Measurements from ENCODE around the gene PPP1R10. TPM values are rescaled to one million over a fixed set of nuclear protein-coding genes. Genes with fewer than 3 reads are reported as not detected.
A peak's percentile ranks its signal among the peaks of the same experiment; 100 is the strongest.

PPP1R10 gene
- total and polyA plus RNA-seq, 2 of the 13 experiments (the other 11 are each of a cell fraction or from before 2014, with no cell fraction given), result 26.3 to 38.4 TPM

- peak; percentile 35; the same call in 1 of the 2 replicates for TF ChIP-seq ZNF609 (CRISPR knock-in tag; IDR thresholded peaks at IDR 0.05; ENCODE audit: borderline replicate concordance)
- no peak for TF ChIP-seq RFX1 (IDR thresholded peaks at IDR 0.05)
- peak; percentile 85 for TF ChIP-seq NR2F2 (IDR thresholded peaks at IDR 0.05; ENCODE audit: borderline replicate concordance, low read depth)
- peak; percentile 50; the same call in 1 of the 2 replicates for TF ChIP-seq THRA (CRISPR knock-in tag; IDR thresholded peaks at IDR 0.05; ENCODE audit: borderline replicate concordance)
These were observed 60.8 kb downstream of the PPP1R10 start, which contains the start of gene GNL1 (continued) for GRCh38 chr6:30556066-30556905.

- ChIA-PET POLR2A (interaction anchor here (1.5 to 4.3 kb wide), 8 partner anchors 10 to 74 kb away, joined by 3 to 74 read pairs (median 11); partner anchors contain the start of gene ABCF1), CTCF (ENCODE audit: low intra/inter-chr PET ratio, low total read pairs) (no interaction called here)
- peaks cover 11% of the 10 kb centered on the region for H4K20me1 ChIP-seq (ENCODE audit: insufficient read depth, low read length)
- peak overlapping the region; percentile 92 for H3K4me2 ChIP-seq (ENCODE audit: low read depth, low read length)
- peaks cover 16 to 38% of the 10 kb centered on the region in 2 experiments for H3K36me3 ChIP-seq (replicated peaks in 1 of 2; ENCODE audit: control insufficient read depth in 1 of 2, insufficient read depth in 2 of 2, low read length in 2 of 2)
- peaks cover 27% of the 10 kb centered on the region for H3K79me2 ChIP-seq (ENCODE audit: insufficient read depth, low read length)
- intact Hi-C loops (cut with micrococcal nuclease; ENCODE audit: unreplicated experiment) (loop anchor here (2.0 kb wide), 1 partner anchor 161 kb away; the partner anchor contains the start of gene MDC1), in situ Hi-C loops (cut with HindIII; ENCODE audit: extremely low pct_ligation_motif_present, low pct_unique_long_range_greater_than_20kb) (no loop called here)
- H3K27ac ChIP-seq (ENCODE audit: extremely low read length, insufficient read depth, low read length), result peak overlapping the region; percentile 94
- BruUV-seq (replicated peaks), result no TSS peak
- no peaks in the 10 kb centered on the region for H3K9me3 ChIP-seq (ENCODE audit: low read length)
- FAIRE-seq (no peak), DNase-seq (ENCODE audit: low spot score) (no peak), ATAC-seq (no peak)
- 3% methylated on average over 15 of the region's 15 CpGs for WGBS (ENCODE audit: low lambda C conversion rate)
- peaks cover 26% of the 10 kb centered on the region for H3K4me1 ChIP-seq (ENCODE audit: insufficient read depth, low read length)
- H3K9ac ChIP-seq (ENCODE audit: insufficient read depth, low read depth, low read length), result peak overlapping the region; percentile 85
- H3K4me3 ChIP-seq (replicated peaks in 1 of 3; ENCODE audit: insufficient read depth in 1 of 3, low read depth in 2 of 3, low read length in 3 of 3), result peak overlapping the region; percentile 87 to 93 (median 90)
- no peak overlapping the region for H2AFZ ChIP-seq (ENCODE audit: low read length)
- H3K27me3 ChIP-seq (ENCODE audit: control insufficient read depth in 1 of 2, insufficient read depth in 2 of 2, low read length in 2 of 2), result no peaks in the 10 kb centered on the region; a peak in 1 of 5 replicates
- TF ChIP-seq ZMAT3 (CRISPR knock-in tag; conservative IDR thresholded peaks at IDR 0.05) (no peak; the same call in 1 of the 2 replicates), ZBTB4 (CRISPR knock-in tag; IDR thresholded peaks at IDR 0.05; ENCODE audit: borderline replicate concordance) (peak; percentile 3; the same call in 1 of the 2 replicates), ZNF558 (CRISPR knock-in tag; IDR thresholded peaks at IDR 0.05; ENCODE audit: borderline replicate concordance) (no peak; the same call in 1 of the 2 replicates)
These were observed 61.3 kb downstream of the PPP1R10 start for GRCh38 chr6:30555816-30556065.
